Smooth muscle cell (in vitro differentiated cells): ENCODE measurements around the gene EPHA3. TPM values are rescaled to one million over a fixed set of nuclear protein-coding genes. Genes with fewer than 3 reads are reported as not detected.

Source experiments
- DNase-seq: peaks from one replicate; lab custom pipeline; 2025; ENCODE audit not compliant: unreplicated experiment; lab: John Stamatoyannopoulos, UW
- H2AFZ ChIP-seq: fragments of 200-600 bp; sonication (generic); 2 replicates; pipeline ENCODE4 v1.6.0; 2016; ENCODE audit warnings: antibody characterized with exemption, low read depth, mild to moderate bottlenecking
- H3F3A ChIP-seq: fragments of 200-600 bp; sonication (generic); 2 replicates; pipeline ENCODE4 v1.6.0; 2017; ENCODE audit warnings: antibody characterized with exemption, low read depth
- H3K27ac ChIP-seq: fragments of 200-600 bp; sonication (generic); 2 replicates; pipeline ENCODE4 v1.5.1; 2016; ENCODE audit warnings: low read depth, mild to moderate bottlenecking
- H3K27me3 ChIP-seq: fragments of 200-600 bp; sonication (generic); 2 replicates; pipeline ENCODE4 v1.6.1; 2016; ENCODE audit warnings: low read depth, mild to moderate bottlenecking
- H3K36me3 ChIP-seq: fragments of 200-600 bp; sonication (generic); 2 replicates; pipeline ENCODE4 v1.5.1; 2016; ENCODE audit warnings: low read depth
- H3K4me1 ChIP-seq: fragments of 200-600 bp; sonication (generic); 2 replicates; pipeline ENCODE4 v1.5.1; 2016; ENCODE audit warnings: low read depth
- H3K4me2 ChIP-seq: fragments of 200-600 bp; sonication (generic); 2 replicates; pipeline ENCODE4 v1.6.0; 2016; ENCODE audit warnings: mild to moderate bottlenecking
- H3K4me3 ChIP-seq: fragments of 200-600 bp; sonication (generic); 2 replicates; pipeline ENCODE4 v1.5.1; 2016; ENCODE audit warnings: mild to moderate bottlenecking
- H3K79me2 ChIP-seq: fragments of 200-600 bp; sonication (generic); 2 replicates; pipeline ENCODE4 v1.6.0; 2016; ENCODE audit warnings: low read depth, mild to moderate bottlenecking
- H3K9ac ChIP-seq: fragments of 200-600 bp; sonication (generic); 2 replicates; pipeline ENCODE4 v1.6.0; 2016; ENCODE audit warnings: low read depth
- H3K9me3 ChIP-seq: fragments of 200-600 bp; sonication (generic); replicated peaks from 2 replicates; pipeline ENCODE4 v1.5.1; 2016; ENCODE audit warnings: low read depth
- H4K20me1 ChIP-seq: fragments of 200-600 bp; sonication (generic); 2 replicates; pipeline ENCODE4 v1.6.0; 2016; ENCODE audit warnings: low read depth
- WGBS: methylation state at CpG from one replicate; pipeline ENCODE4 v1.1.7; 2016; ENCODE audit warnings: low lambda C conversion rate; 5-methylcytosine and 5-hydroxymethylcytosine counted together
- polyA plus RNA-seq: library from polyadenylated mRNA; unstranded; fragments of >200 nt; fragmentation: Nextera tagmentation; extraction: Ambion mirVana; gene quantifications from 2 replicates; pipeline ENCODE4 v1.2.1, GENCODE V29; 2016
- total RNA-seq: library from RNA; depleted of rRNA; stranded (reverse); fragments of >200 nt; gene quantifications from 2 replicates; pipeline ENCODE4 v1.2.3, GENCODE V29; 2014
- TF ChIP-seq, protein P1 (sequence below): fragments of 200-600 bp; sonication (generic); IDR thresholded peaks from 2 replicates; pipeline ENCODE4 v1.5.1; 2017; ENCODE audit warnings: borderline replicate concordance, mild to moderate bottlenecking, antibody characterized with exemption; ENCODE audit not compliant: insufficient read depth, poor library complexity, severe bottlenecking

Gene EPHA3
- total and polyA plus RNA-seq, 2 experiments from 2014 or later: 0.62 to 1.7 TPM

DNA sequence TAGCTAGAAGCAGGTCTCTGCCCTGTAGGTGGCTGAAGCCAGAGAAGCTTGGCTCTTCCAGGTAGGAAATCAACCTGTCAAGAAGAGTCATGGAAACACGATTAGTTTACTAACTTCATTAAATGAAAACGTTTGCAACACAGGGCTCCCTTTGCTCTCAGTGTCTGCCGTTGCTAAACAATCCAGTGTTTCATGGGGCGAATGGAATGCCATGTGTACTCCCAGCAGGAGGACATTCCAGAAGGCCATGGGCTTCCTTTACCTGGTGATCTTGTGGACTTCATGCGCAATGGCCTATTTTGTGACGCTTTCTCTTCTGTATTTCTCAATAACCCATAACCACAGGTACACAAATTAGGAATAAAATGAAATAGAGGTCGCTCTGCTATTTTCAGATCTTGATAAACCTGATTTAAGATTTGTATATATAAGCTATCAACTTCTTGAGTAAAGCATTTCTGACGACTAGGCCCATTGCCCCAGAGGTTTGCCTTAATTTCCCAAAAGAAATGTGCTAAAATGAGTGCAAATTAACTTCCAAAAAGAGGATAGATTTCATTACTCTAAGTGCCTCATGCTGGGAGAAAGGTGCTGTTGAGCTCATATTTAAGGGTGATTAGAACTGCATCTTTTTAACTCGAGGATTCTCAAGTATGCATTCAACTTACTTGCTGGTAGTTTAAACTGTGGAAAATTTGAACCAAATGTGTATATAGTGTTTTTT lies 171.0 kb downstream of the EPHA3 start:
- H3K36me3 ChIP-seq: no peaks in the 10 kb centered on the region
- peak overlapping the region; percentile 13 for H2AFZ ChIP-seq
- H4K20me1 ChIP-seq: no peaks in the 10 kb centered on the region
- WGBS: 56% methylated on average over 9 of the region's 9 CpGs
- no peak overlapping the region for H3K4me2 ChIP-seq
- DNase-seq: no peak
- H3K9me3 ChIP-seq: no peaks in the 10 kb centered on the region
- H3K79me2 ChIP-seq: no peaks in the 10 kb centered on the region
- H3K4me3 ChIP-seq: no peak overlapping the region
- H3K27me3 ChIP-seq: peaks cover 4% of the 10 kb centered on the region
- no peak overlapping the region for H3K9ac ChIP-seq
- H3K4me1 ChIP-seq: no peaks in the 10 kb centered on the region
- TF ChIP-seq, protein P1, sequence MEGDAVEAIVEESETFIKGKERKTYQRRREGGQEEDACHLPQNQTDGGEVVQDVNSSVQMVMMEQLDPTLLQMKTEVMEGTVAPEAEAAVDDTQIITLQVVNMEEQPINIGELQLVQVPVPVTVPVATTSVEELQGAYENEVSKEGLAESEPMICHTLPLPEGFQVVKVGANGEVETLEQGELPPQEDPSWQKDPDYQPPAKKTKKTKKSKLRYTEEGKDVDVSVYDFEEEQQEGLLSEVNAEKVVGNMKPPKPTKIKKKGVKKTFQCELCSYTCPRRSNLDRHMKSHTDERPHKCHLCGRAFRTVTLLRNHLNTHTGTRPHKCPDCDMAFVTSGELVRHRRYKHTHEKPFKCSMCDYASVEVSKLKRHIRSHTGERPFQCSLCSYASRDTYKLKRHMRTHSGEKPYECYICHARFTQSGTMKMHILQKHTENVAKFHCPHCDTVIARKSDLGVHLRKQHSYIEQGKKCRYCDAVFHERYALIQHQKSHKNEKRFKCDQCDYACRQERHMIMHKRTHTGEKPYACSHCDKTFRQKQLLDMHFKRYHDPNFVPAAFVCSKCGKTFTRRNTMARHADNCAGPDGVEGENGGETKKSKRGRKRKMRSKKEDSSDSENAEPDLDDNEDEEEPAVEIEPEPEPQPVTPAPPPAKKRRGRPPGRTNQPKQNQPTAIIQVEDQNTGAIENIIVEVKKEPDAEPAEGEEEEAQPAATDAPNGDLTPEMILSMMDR: no peak
- H3F3A ChIP-seq: no peaks in the 10 kb centered on the region
- no peak overlapping the region for H3K27ac ChIP-seq

DNA sequence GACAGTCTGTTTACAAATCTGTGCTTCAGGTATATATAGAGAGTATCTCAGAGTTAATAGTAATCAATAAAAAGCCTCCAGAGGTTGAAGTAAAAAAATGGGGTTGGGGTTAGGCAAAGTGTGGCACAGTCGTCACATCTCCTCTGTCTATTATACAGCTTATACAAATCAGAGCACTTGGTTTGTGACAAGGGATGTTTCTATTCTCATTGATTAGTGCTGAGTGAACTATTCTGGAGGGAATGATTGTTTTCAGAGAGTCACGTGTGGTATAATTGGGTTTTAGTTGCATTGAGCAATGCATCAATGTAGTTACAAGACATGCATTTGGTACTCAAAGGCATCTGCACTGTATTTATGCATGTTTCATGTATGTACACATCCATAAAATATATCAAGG lies 172.9 kb downstream of the EPHA3 start:
- TF ChIP-seq, protein P1: no peak
- DNase-seq: no peak
- Histone ChIP-seq H3K4me1 (no peaks in the 10 kb centered on the region), H3K4me3 (no peak overlapping the region), H2AFZ (no peak overlapping the region), H4K20me1 (no peaks in the 10 kb centered on the region), H3K9ac (no peak overlapping the region), H3K27ac (no peak overlapping the region), H3K36me3 (no peaks in the 10 kb centered on the region), H3F3A (no peaks in the 10 kb centered on the region), H3K27me3 (peaks cover 4% of the 10 kb centered on the region), H3K9me3 (no peaks in the 10 kb centered on the region), H3K4me2 (no peak overlapping the region), H3K79me2 (no peaks in the 10 kb centered on the region)
- WGBS: 82% methylated on average over 2 of the region's 2 CpGs

DNA sequence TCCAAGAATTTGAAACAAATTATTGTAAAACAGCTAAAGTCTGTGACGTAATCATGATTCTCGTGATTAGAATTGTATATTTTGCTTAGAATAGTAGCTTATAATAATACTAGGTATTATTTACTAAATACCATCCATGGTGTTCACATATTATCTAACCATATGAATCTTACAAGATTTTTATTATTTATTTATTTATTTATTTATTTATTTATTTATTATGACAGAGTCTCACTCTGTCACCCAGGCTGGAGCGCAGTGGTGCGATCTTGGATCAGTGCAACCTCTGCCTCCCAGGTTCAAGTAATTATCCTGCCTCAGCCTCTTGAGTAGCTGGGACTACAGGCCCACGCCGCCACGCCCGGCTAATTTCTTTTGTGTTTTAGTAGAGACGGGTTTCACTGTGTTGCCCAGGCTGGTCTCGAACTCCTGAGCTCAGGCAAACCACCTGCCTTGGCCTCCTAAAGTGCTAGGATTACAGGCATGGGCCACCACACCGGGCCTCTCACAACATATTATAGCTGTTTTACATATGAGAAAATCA lies 173.5 kb downstream of the EPHA3 start:
- TF ChIP-seq, protein P1: no peak
- H4K20me1 ChIP-seq: no peaks in the 10 kb centered on the region
- no peak for DNase-seq
- no peak overlapping the region for H3K4me2 ChIP-seq
- H3K79me2 ChIP-seq: no peaks in the 10 kb centered on the region
- H3K9ac ChIP-seq: no peak overlapping the region
- no peak overlapping the region for H2AFZ ChIP-seq
- H3K4me1 ChIP-seq: no peaks in the 10 kb centered on the region
- peaks cover 4% of the 10 kb centered on the region for H3K27me3 ChIP-seq
- 96% methylated on average over 11 of the region's 11 CpGs for WGBS
- H3K4me3 ChIP-seq: no peak overlapping the region
- H3K36me3 ChIP-seq: no peaks in the 10 kb centered on the region
- no peaks in the 10 kb centered on the region for H3K9me3 ChIP-seq
- H3K27ac ChIP-seq: no peak overlapping the region
- no peaks in the 10 kb centered on the region for H3F3A ChIP-seq
